ENCODE data around the gene TTC28.
"Not testable (repeated sequence)": the region's sequence is repeated elsewhere in the genome, so short reads cannot be mapped to it uniquely, and the experiment has no call there.

The TTC28 gene

DNA sequence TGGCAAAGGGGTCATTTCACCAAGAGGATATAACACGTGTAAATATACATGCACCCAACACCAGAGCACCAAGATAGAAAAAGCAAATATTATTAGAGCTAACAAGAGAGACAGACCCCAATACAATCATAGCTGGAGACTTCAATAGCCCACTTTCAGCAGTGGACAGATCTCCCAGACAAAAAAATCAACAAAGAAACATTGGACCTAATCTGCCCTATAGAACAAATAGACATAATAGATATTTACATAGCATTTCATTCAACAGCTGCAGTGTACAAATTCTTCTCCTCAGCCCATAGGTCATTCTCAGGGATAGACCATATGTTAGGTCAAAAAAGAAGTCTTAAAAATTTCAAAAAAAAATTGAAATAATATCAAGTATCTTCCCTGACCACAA, 312.8 kb downstream of the TTC28 start:
- H3K27ac ChIP-seq (ENCODE audit: low read depth, low read length) = no peak overlapping the region
- no peak overlapping the region for H3K4me2 ChIP-seq (ENCODE audit: low read depth, low read length, poor library complexity, severe bottlenecking)
- H3F3A ChIP-seq (ENCODE audit: insufficient read depth) = no peaks in the 10 kb centered on the region
- H3K9me2 ChIP-seq (replicated peaks; ENCODE audit: insufficient read depth, low read length) = no peaks in the 10 kb centered on the region
- no peak overlapping the region for H2AFZ ChIP-seq (ENCODE audit: low read depth, low read length, severe bottlenecking)
- H4K20me1 ChIP-seq (ENCODE audit: low read depth, low read length) = no peaks in the 10 kb centered on the region
- no peak overlapping the region for H3K4me3 ChIP-seq (ENCODE audit: insufficient read depth, low read length, poor library complexity, severe bottlenecking)
- H3K79me2 ChIP-seq (ENCODE audit: insufficient read depth, low read length) = no peaks in the 10 kb centered on the region
- no peaks in the 10 kb centered on the region for H3K36me3 ChIP-seq (ENCODE audit: low read length)
- H3K9me3 ChIP-seq (ENCODE audit: insufficient read depth, low read length) = no peaks in the 10 kb centered on the region
- no peak overlapping the region for H3K9ac ChIP-seq (ENCODE audit: low read length)
- no peaks in the 10 kb centered on the region for H3K27me3 ChIP-seq (ENCODE audit: low read length)
- TF ChIP-seq EZH2phosphoT487 (conservative IDR thresholded peaks at IDR 0.05; ENCODE audit: low read length) = no peak
- TF ChIP-seq, protein P1, sequence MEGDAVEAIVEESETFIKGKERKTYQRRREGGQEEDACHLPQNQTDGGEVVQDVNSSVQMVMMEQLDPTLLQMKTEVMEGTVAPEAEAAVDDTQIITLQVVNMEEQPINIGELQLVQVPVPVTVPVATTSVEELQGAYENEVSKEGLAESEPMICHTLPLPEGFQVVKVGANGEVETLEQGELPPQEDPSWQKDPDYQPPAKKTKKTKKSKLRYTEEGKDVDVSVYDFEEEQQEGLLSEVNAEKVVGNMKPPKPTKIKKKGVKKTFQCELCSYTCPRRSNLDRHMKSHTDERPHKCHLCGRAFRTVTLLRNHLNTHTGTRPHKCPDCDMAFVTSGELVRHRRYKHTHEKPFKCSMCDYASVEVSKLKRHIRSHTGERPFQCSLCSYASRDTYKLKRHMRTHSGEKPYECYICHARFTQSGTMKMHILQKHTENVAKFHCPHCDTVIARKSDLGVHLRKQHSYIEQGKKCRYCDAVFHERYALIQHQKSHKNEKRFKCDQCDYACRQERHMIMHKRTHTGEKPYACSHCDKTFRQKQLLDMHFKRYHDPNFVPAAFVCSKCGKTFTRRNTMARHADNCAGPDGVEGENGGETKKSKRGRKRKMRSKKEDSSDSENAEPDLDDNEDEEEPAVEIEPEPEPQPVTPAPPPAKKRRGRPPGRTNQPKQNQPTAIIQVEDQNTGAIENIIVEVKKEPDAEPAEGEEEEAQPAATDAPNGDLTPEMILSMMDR (IDR thresholded peaks at IDR 0.05; ENCODE audit: insufficient read depth, low read length, poor library complexity, severe bottlenecking) = no peak

DNA sequence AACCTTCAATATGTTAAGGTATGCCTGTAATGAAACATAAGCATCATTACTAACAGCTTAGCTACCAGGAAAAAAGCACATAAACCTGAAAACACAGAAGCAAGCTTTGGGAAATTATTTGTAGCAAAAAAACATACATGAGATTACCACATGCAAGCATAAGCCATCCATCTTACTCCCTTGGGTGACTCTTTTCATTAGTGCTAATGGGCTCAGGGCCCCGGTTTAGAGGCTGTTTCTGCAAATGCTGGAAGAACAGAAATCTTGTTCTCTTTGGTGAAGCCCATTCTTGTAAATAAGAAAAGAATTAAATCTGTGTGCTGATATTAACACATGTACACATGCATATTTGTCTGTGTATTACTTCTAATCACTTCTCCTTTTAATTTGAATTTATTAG, 314.3 kb downstream of the TTC28 start:
- Histone ChIP-seq H3K4me3 (ENCODE audit: insufficient read depth, low read length, poor library complexity, severe bottlenecking) (no peak overlapping the region), H3K4me2 (ENCODE audit: low read depth, low read length, poor library complexity, severe bottlenecking) (no peak overlapping the region), H3K79me2 (ENCODE audit: insufficient read depth, low read length) (no peaks in the 10 kb centered on the region), H3K36me3 (ENCODE audit: low read length) (no peaks in the 10 kb centered on the region), H3K27ac (ENCODE audit: low read depth, low read length) (no peak overlapping the region), H4K20me1 (ENCODE audit: low read depth, low read length) (no peaks in the 10 kb centered on the region), H2AFZ (ENCODE audit: low read depth, low read length, severe bottlenecking) (no peak overlapping the region), H3K9me3 (ENCODE audit: insufficient read depth, low read length) (no peaks in the 10 kb centered on the region; the same call in 1 of the 2 replicates), H3K27me3 (ENCODE audit: low read length) (no peaks in the 10 kb centered on the region), H3F3A (ENCODE audit: insufficient read depth) (no peaks in the 10 kb centered on the region), H3K9ac (ENCODE audit: low read length) (no peak overlapping the region), H3K9me2 (replicated peaks; ENCODE audit: insufficient read depth, low read length) (no peaks in the 10 kb centered on the region)
- TF ChIP-seq, protein P1 (IDR thresholded peaks at IDR 0.05; ENCODE audit: insufficient read depth, low read length, poor library complexity, severe bottlenecking) = no peak
- TF ChIP-seq EZH2phosphoT487 (conservative IDR thresholded peaks at IDR 0.05; ENCODE audit: low read length) = no peak

DNA sequence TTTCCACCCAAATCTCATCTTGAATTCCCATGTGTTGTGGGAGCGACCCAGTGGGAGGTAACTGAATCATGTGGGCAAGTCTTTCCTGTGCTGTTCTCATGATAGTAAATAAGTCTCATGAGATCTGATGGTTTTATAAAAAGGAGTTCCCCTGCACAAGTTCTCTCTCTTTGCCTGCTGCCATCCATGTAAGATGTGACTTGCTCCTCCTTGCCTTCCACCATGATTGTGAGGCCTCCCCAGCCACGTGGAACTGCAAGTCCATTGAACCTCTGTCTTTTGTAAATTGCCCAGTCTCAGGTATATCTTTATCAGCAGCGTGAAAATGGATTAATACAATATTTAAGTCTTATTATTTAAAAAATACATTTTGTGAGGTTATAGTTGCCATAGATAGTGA, 315.5 kb downstream of the TTC28 start:
- H3K79me2 ChIP-seq (ENCODE audit: insufficient read depth, low read length); H2AFZ ChIP-seq (ENCODE audit: low read depth, low read length, severe bottlenecking); H3F3A ChIP-seq (ENCODE audit: insufficient read depth); H3K27me3 ChIP-seq (ENCODE audit: low read length); H3K27ac ChIP-seq (ENCODE audit: low read depth, low read length); H3K36me3 ChIP-seq (ENCODE audit: low read length); H3K4me3 ChIP-seq (ENCODE audit: insufficient read depth, low read length, poor library complexity, severe bottlenecking); H3K4me2 ChIP-seq (ENCODE audit: low read depth, low read length, poor library complexity, severe bottlenecking); H3K9me2 ChIP-seq (replicated peaks; ENCODE audit: insufficient read depth, low read length); H3K9ac ChIP-seq (ENCODE audit: low read length); H4K20me1 ChIP-seq (ENCODE audit: low read depth, low read length); H3K9me3 ChIP-seq (ENCODE audit: insufficient read depth, low read length): not testable (repeated sequence)

GRCh38 chr22:28360939-28361338, 318.7 kb downstream of the TTC28 start:
- Histone ChIP-seq H4K20me1 (ENCODE audit: low read depth, low read length) (no peaks in the 10 kb centered on the region), H3K9me2 (replicated peaks; ENCODE audit: insufficient read depth, low read length) (no peaks in the 10 kb centered on the region), H3F3A (ENCODE audit: insufficient read depth) (no peaks in the 10 kb centered on the region), H3K9ac (ENCODE audit: low read length) (no peak overlapping the region), H3K36me3 (ENCODE audit: low read length) (no peaks in the 10 kb centered on the region), H3K4me3 (ENCODE audit: insufficient read depth, low read length, poor library complexity, severe bottlenecking) (no peak overlapping the region), H3K4me2 (ENCODE audit: low read depth, low read length, poor library complexity, severe bottlenecking) (no peak overlapping the region), H3K9me3 (ENCODE audit: insufficient read depth, low read length) (no peaks in the 10 kb centered on the region; the same call in 1 of the 2 replicates), H3K79me2 (ENCODE audit: insufficient read depth, low read length) (no peaks in the 10 kb centered on the region), H3K27me3 (ENCODE audit: low read length) (no peaks in the 10 kb centered on the region), H2AFZ (ENCODE audit: low read depth, low read length, severe bottlenecking) (no peak overlapping the region), H3K27ac (ENCODE audit: low read depth, low read length) (no peak overlapping the region)
- TF ChIP-seq, protein P1 (IDR thresholded peaks at IDR 0.05; ENCODE audit: insufficient read depth, low read length, poor library complexity, severe bottlenecking) = no peak
- TF ChIP-seq EZH2phosphoT487 (conservative IDR thresholded peaks at IDR 0.05; ENCODE audit: low read length) = no peak

All from SU-DHL-6 (cell line).